GM12891 (cell line): ENCODE measurements around the gene PI4KB. TPM values are rescaled to one million over a fixed set of nuclear protein-coding genes. Genes with fewer than 3 reads are reported as not detected.

ENCODE experiments used
- DNase-seq: peaks from one replicate; pipeline ENCODE4 v3.0.0; 2011; ENCODE audit warnings: low spot score; ENCODE audit not compliant: insufficient read length
- FAIRE-seq: peaks from 2 replicates; lab custom pipeline; 2011; peaks lifted over from hg19 to GRCh38; lab: Jason Lieb, UNC
- PAX5 ChIP-seq: IDR thresholded peaks from 2 replicates; pipeline ENCODE4 v1.6.1; 2011; ENCODE audit warnings: low read length, moderate library complexity, mild to moderate bottlenecking; ENCODE audit not compliant: insufficient read depth, severe bottlenecking
- POLR2A ChIP-seq: IDR thresholded peaks from 2 replicates; pipeline ENCODE4 v1.6.1; 2011; ENCODE audit warnings: low read depth, low read length, control low read depth
- POLR2AphosphoS5 ChIP-seq: IDR thresholded peaks from 2 replicates; pipeline ENCODE4 v1.6.1; 2011; ENCODE audit warnings: low read depth, low read length, control low read depth
- POU2F2 ChIP-seq: IDR thresholded peaks from 2 replicates; pipeline ENCODE4 v1.6.1; 2011; ENCODE audit warnings: low read depth, mild to moderate bottlenecking, control low read depth, low read length, moderate library complexity
- SPI1 ChIP-seq: IDR thresholded peaks from 2 replicates; pipeline ENCODE4 v1.6.1; 2011; ENCODE audit warnings: low read depth, low read length, control low read depth
- TAF1 ChIP-seq: IDR thresholded peaks from 2 replicates; pipeline ENCODE4 v1.6.1; 2011; ENCODE audit warnings: low read depth, low read length, control low read depth
- polyA plus RNA-seq: library from polyadenylated mRNA; unstranded; fragments of >200 nt; gene quantifications from one replicate; pipeline ENCODE4 v1.2.1, GENCODE V29; 2012; ENCODE audit warnings: low read depth, missing spikeins, inconsistent platforms; ENCODE audit not compliant: missing spikeins

PI4KB gene
- 34.5 TPM for polyA plus RNA-seq

GRCh38 chr1:151327223-151327902 is at the start of gene PI4KB:
Gene PI4KB, minus strand, starts transcription at chr1:151327416. Its CDS starts 10,935 bp downstream, at chr1:151316481.
- TF ChIP-seq PAX5 (no peak), POU2F2 (no peak; the same call in 1 of the 2 replicates), POLR2AphosphoS5 (no peak), POLR2A (peak; percentile 71), SPI1 (no peak), TAF1 (peak; percentile 51; the same call in 1 of the 2 replicates)
- DNase-seq (peak; percentile 87), FAIRE-seq (peak; percentile 72)

GRCh38 chr1:151373196-151373595 is 46.0 kb upstream of the PI4KB start:
- TF ChIP-seq PAX5 = no peak
- TF ChIP-seq POLR2AphosphoS5 = no peak
- no peak for TF ChIP-seq SPI1
- no peak for TF ChIP-seq POLR2A
- no peak for TF ChIP-seq POU2F2
- no peak for TF ChIP-seq TAF1
- FAIRE-seq (no peak), DNase-seq (no peak)

- FAIRE-seq (no peak), DNase-seq (no peak)
- no peak for TF ChIP-seq SPI1
- no peak for TF ChIP-seq POLR2AphosphoS5
- TF ChIP-seq POLR2A = no peak
- no peak for TF ChIP-seq POU2F2
- TF ChIP-seq TAF1 = no peak
- TF ChIP-seq PAX5 = no peak
Observed at GRCh38 chr1:151372058-151372934, 45.1 kb upstream of the PI4KB start, which contains the start of gene SELENBP1. Gene SELENBP1, minus strand, starts transcription at chr1:151372705. Its CDS starts 64 bp downstream, at chr1:151372641.

- FAIRE-seq = no peak
Observed at GRCh38 chr1:151371370-151372057, 44.3 kb upstream of the PI4KB start.

GRCh38 chr1:151370211-151370911 is 43.1 kb upstream of the PI4KB start:
- DNase-seq = no peak
- TF ChIP-seq POLR2A (no peak), SPI1 (no peak), POLR2AphosphoS5 (no peak), TAF1 (no peak), POU2F2 (no peak), PAX5 (no peak)
- FAIRE-seq = no peak

More at GRCh38 chr1:151371370-151372057, 44.3 kb upstream of the PI4KB start:
- no peak for TF ChIP-seq SPI1
- TF ChIP-seq PAX5 = no peak
- TF ChIP-seq POLR2AphosphoS5 = no peak
- TF ChIP-seq POU2F2 = no peak
- no peak for TF ChIP-seq TAF1
- TF ChIP-seq POLR2A = no peak
- DNase-seq = no peak

GRCh38 chr1:151369621-151370048 is 42.4 kb upstream of the PI4KB start:
- FAIRE-seq = no peak

GRCh38 chr1:151369302-151369610 is 42.0 kb upstream of the PI4KB start:
- FAIRE-seq (no peak), DNase-seq (no peak)
- TF ChIP-seq PAX5 (no peak), SPI1 (no peak), POLR2AphosphoS5 (no peak), TAF1 (no peak), POLR2A (no peak), POU2F2 (no peak)

More at GRCh38 chr1:151369621-151370048, 42.4 kb upstream of the PI4KB start:
- no peak for TF ChIP-seq TAF1
- no peak for TF ChIP-seq POU2F2
- TF ChIP-seq PAX5 = no peak
- no peak for TF ChIP-seq SPI1
- TF ChIP-seq POLR2A = no peak
- TF ChIP-seq POLR2AphosphoS5 = no peak
- DNase-seq = no peak

- DNase-seq (no peak), FAIRE-seq (no peak)
- TF ChIP-seq POU2F2 = no peak
- TF ChIP-seq POLR2AphosphoS5 = no peak
- TF ChIP-seq TAF1 = no peak
- TF ChIP-seq POLR2A = no peak
- TF ChIP-seq PAX5 = no peak
- TF ChIP-seq SPI1 = no peak
Observed at GRCh38 chr1:151368393-151369301, 41.4 kb upstream of the PI4KB start.
